Activated naive CD4-positive, alpha-beta T cell treated with anti-CD3 and anti-CD28 coated beads, Interleukin-2, amount 50 U/mL, for 72 hours (primary cell): ENCODE measurements around the gene CSNK1G3. TPM values are rescaled to one million over a fixed set of nuclear protein-coding genes. Genes with fewer than 3 reads are reported as not detected.

Experiments used
- ATAC-seq, 2 donors: fragments of 150-1000 bp; cut with Tn5 transposase; 2 replicates each; pipeline ENCODE4 v1.10.0; 2021; ENCODE audit warnings: mild to moderate bottlenecking in 2 of 2, moderate library complexity in 2 of 2
- DNase-seq, 2 donors: peaks; one replicate each; pipeline ENCODE4 v3.0.0; 2021 to 2022; ENCODE audit warnings: low spot score in 2 of 2
- H3K27ac Mint-ChIP-seq, 2 donors: one replicate each; pipeline ENCODE4 v1.8.0; 2022; ENCODE audit warnings: mild to moderate bottlenecking in 2 of 2, mixed read lengths in 2 of 2
- H3K36me3 Mint-ChIP-seq, 2 donors: one replicate each; pipeline ENCODE4 v1.8.0; 2022; ENCODE audit warnings: mixed read lengths in 2 of 2
- H3K9me3 Mint-ChIP-seq, 2 donors: one replicate each; pipeline ENCODE4 v1.8.0; 2022; ENCODE audit warnings: mixed read lengths in 2 of 2
- total RNA-seq, 2 donors: library from RNA; stranded (reverse); gene quantifications; one replicate each; pipeline ENCODE4 v1.2.3, GENCODE V29; 2022

The CSNK1G3 gene
- total RNA-seq, 2 donors from 2014 or later = 23.7 to 46.9 TPM

GRCh38 chr5:123503299-123503698 lies 8.7 kb upstream of the CSNK1G3 start:
- DNase-seq = no peak
- Mint-ChIP-seq H3K27ac (no peak overlapping the region), H3K9me3 (no peaks in the 10 kb centered on the region), H3K36me3 (no peaks in the 10 kb centered on the region)
- peak in 1 of 2 donors; percentile 52 for ATAC-seq

GRCh38 chr5:123505633-123506032 lies 6.3 kb upstream of the CSNK1G3 start:
- ATAC-seq = peak in 1 of 2 donors; percentile 22
- no peak overlapping the region for H3K27ac Mint-ChIP-seq
- no peaks in the 10 kb centered on the region for H3K36me3 Mint-ChIP-seq

GRCh38 chr5:123508441-123508840 lies 3.5 kb upstream of the CSNK1G3 start:
- Mint-ChIP-seq H3K9me3 (no peaks in the 10 kb centered on the region), H3K36me3 (peaks cover 0 to 6% of the 10 kb centered on the region in 2 donors), H3K27ac (no peak overlapping the region)
- no peak for DNase-seq
- no peak for ATAC-seq

More at GRCh38 chr5:123505633-123506032, 6.3 kb upstream of the CSNK1G3 start:
- no peak for DNase-seq
- H3K9me3 Mint-ChIP-seq = no peaks in the 10 kb centered on the region

GRCh38 chr5:123511290-123511647 lies 708 bp upstream of the CSNK1G3 start:
- Mint-ChIP-seq H3K9me3 (no peaks in the 10 kb centered on the region), H3K36me3 (peaks cover 0 to 6% of the 10 kb centered on the region in 2 donors), H3K27ac (peak overlapping the region; percentile 92 to 97)
- ATAC-seq (no peak), DNase-seq (no peak)

GRCh38 chr5:123512611-123513461 lies 859 bp downstream of the CSNK1G3 start:
- H3K36me3 Mint-ChIP-seq = peaks cover 0 to 6% of the 10 kb centered on the region in 2 donors
- peak; percentile 30 to 58 for DNase-seq
- H3K9me3 Mint-ChIP-seq = no peaks in the 10 kb centered on the region
- H3K27ac Mint-ChIP-seq = peak overlapping the region; percentile 92 to 98
- peak; percentile 23 to 37 for ATAC-seq

- ATAC-seq = no peak
These were observed 2.8 kb downstream of the CSNK1G3 start for GRCh38 chr5:123514615-123515355.

GRCh38 chr5:123515904-123516303 lies 3.9 kb downstream of the CSNK1G3 start:
- no peak for DNase-seq
- H3K9me3 Mint-ChIP-seq = peaks cover 0 to 5% of the 10 kb centered on the region in 2 donors
- H3K36me3 Mint-ChIP-seq = peaks cover 0 to 6% of the 10 kb centered on the region in 2 donors
- ATAC-seq = peak in 1 of 2 donors; percentile 33
- peak overlapping the region in 1 of 2 donors; percentile 3 for H3K27ac Mint-ChIP-seq

More at GRCh38 chr5:123514615-123515355, 2.8 kb downstream of the CSNK1G3 start:
- peaks cover 0 to 5% of the 10 kb centered on the region in 2 donors for H3K9me3 Mint-ChIP-seq
- no peak overlapping the region for H3K27ac Mint-ChIP-seq
- DNase-seq = no peak
- H3K36me3 Mint-ChIP-seq = peaks cover 0 to 6% of the 10 kb centered on the region in 2 donors

- DNase-seq (no peak), ATAC-seq (no peak)
- peaks cover 0 to 6% of the 10 kb centered on the region in 2 donors for H3K36me3 Mint-ChIP-seq
- no peak overlapping the region for H3K27ac Mint-ChIP-seq
- H3K9me3 Mint-ChIP-seq = peaks cover 0 to 5% of the 10 kb centered on the region in 2 donors
These were observed 5.5 kb downstream of the CSNK1G3 start for GRCh38 chr5:123517476-123517875.

GRCh38 chr5:123518111-123518510 lies 6.1 kb downstream of the CSNK1G3 start:
- Mint-ChIP-seq H3K36me3 (peaks cover 0 to 2% of the 10 kb centered on the region in 2 donors), H3K27ac (no peak overlapping the region), H3K9me3 (peaks cover 0 to 5% of the 10 kb centered on the region in 2 donors)
- DNase-seq (no peak), ATAC-seq (no peak)

- Mint-ChIP-seq H3K9me3 (peaks cover 0 to 5% of the 10 kb centered on the region in 2 donors), H3K36me3 (no peaks in the 10 kb centered on the region), H3K27ac (no peak overlapping the region)
- ATAC-seq (no peak), DNase-seq (no peak)
These were observed 8.8 kb downstream of the CSNK1G3 start for GRCh38 chr5:123520677-123521247.

- no peak for ATAC-seq
- H3K36me3 Mint-ChIP-seq = no peaks in the 10 kb centered on the region
- no peak for DNase-seq
- no peaks in the 10 kb centered on the region for H3K9me3 Mint-ChIP-seq
- H3K27ac Mint-ChIP-seq = no peak overlapping the region
These were observed 12.2 kb downstream of the CSNK1G3 start for GRCh38 chr5:123524146-123524545.

- ATAC-seq (no peak), DNase-seq (no peak)
- Mint-ChIP-seq H3K9me3 (no peaks in the 10 kb centered on the region), H3K36me3 (no peaks in the 10 kb centered on the region), H3K27ac (no peak overlapping the region)
These were observed 15.2 kb downstream of the CSNK1G3 start for GRCh38 chr5:123527190-123527589.

GRCh38 chr5:123528065-123528464 lies 16.1 kb downstream of the CSNK1G3 start:
- Mint-ChIP-seq H3K9me3 (no peaks in the 10 kb centered on the region), H3K27ac (no peak overlapping the region), H3K36me3 (no peaks in the 10 kb centered on the region)
- ATAC-seq (no peak), DNase-seq (no peak)

GRCh38 chr5:123528878-123529277 lies 16.9 kb downstream of the CSNK1G3 start:
- H3K27ac Mint-ChIP-seq = no peak overlapping the region
- ATAC-seq (no peak), DNase-seq (no peak)
- no peaks in the 10 kb centered on the region for H3K9me3 Mint-ChIP-seq
- H3K36me3 Mint-ChIP-seq = no peaks in the 10 kb centered on the region

- no peak overlapping the region for H3K27ac Mint-ChIP-seq
- H3K36me3 Mint-ChIP-seq = no peaks in the 10 kb centered on the region
- H3K9me3 Mint-ChIP-seq = no peaks in the 10 kb centered on the region
- DNase-seq (no peak), ATAC-seq (no peak)
These were observed 18.8 kb downstream of the CSNK1G3 start for GRCh38 chr5:123530728-123531127.

GRCh38 chr5:123535648-123536047 lies 23.7 kb downstream of the CSNK1G3 start:
- Mint-ChIP-seq H3K36me3 (no peaks in the 10 kb centered on the region), H3K9me3 (no peaks in the 10 kb centered on the region), H3K27ac (no peak overlapping the region)
- no peak for ATAC-seq
- DNase-seq = no peak

GRCh38 chr5:123537256-123537655 lies 25.3 kb downstream of the CSNK1G3 start:
- Mint-ChIP-seq H3K9me3 (no peaks in the 10 kb centered on the region), H3K36me3 (no peaks in the 10 kb centered on the region), H3K27ac (no peak overlapping the region)
- DNase-seq = no peak
- no peak for ATAC-seq
